Measurements from ENCODE around the gene MIA2.

MIA2 gene

GRCh38 chr14:39396448-39396847 is 162.7 kb downstream of the MIA2 start:
- no peaks in the 10 kb centered on the region for H3K4me1 ChIP-seq (ENCODE audit: control insufficient read depth in 1 of 2, insufficient read depth in 2 of 2, low read length in 2 of 2)
- peaks cover 23 to 29% of the 10 kb centered on the region in 2 donors for H3K36me3 ChIP-seq (ENCODE audit: control insufficient read depth in 1 of 2, insufficient read depth in 2 of 2, low read length in 2 of 2)
- no peak overlapping the region for H3K4me3 ChIP-seq (ENCODE audit: low read depth in 1 of 2, low read length in 2 of 2)
- no peak overlapping the region for H3K27ac ChIP-seq (ENCODE audit: low read length)
- H3K9me3 ChIP-seq (ENCODE audit: control insufficient read depth in 1 of 2, low read length in 2 of 2) = no peaks in the 10 kb centered on the region
- no peaks in the 10 kb centered on the region for H3K27me3 ChIP-seq (ENCODE audit: low read depth, low read length)

GRCh38 chr14:39398382-39398781 is 164.7 kb downstream of the MIA2 start:
- H3K36me3 ChIP-seq (ENCODE audit: control insufficient read depth in 1 of 2, insufficient read depth in 2 of 2, low read length in 2 of 2) = peaks cover 25 to 33% of the 10 kb centered on the region in 2 donors
- no peak overlapping the region for H3K4me3 ChIP-seq (ENCODE audit: low read depth in 1 of 2, low read length in 2 of 2)
- H3K27me3 ChIP-seq (ENCODE audit: low read depth, low read length) = no peaks in the 10 kb centered on the region
- H3K9me3 ChIP-seq (ENCODE audit: control insufficient read depth in 1 of 2, low read length in 2 of 2) = no peaks in the 10 kb centered on the region
- no peak overlapping the region for H3K27ac ChIP-seq (ENCODE audit: low read length)
- no peaks in the 10 kb centered on the region for H3K4me1 ChIP-seq (ENCODE audit: control insufficient read depth in 1 of 2, insufficient read depth in 2 of 2, low read length in 2 of 2)

GRCh38 chr14:39406560-39406959 is 172.8 kb downstream of the MIA2 start:
- Histone ChIP-seq H3K27me3 (ENCODE audit: low read depth, low read length) (no peaks in the 10 kb centered on the region), H3K9me3 (ENCODE audit: control insufficient read depth in 1 of 2, low read length in 2 of 2) (no peaks in the 10 kb centered on the region), H3K4me1 (ENCODE audit: control insufficient read depth in 1 of 2, insufficient read depth in 2 of 2, low read length in 2 of 2) (no peaks in the 10 kb centered on the region), H3K4me3 (ENCODE audit: low read depth in 1 of 2, low read length in 2 of 2) (no peak overlapping the region), H3K27ac (ENCODE audit: low read length) (no peak overlapping the region), H3K36me3 (ENCODE audit: control insufficient read depth in 1 of 2, insufficient read depth in 2 of 2, low read length in 2 of 2) (peaks cover 1 to 2% of the 10 kb centered on the region in 2 donors)

- H3K36me3 ChIP-seq (ENCODE audit: control insufficient read depth in 1 of 2, insufficient read depth in 2 of 2, low read length in 2 of 2) = peaks cover 0 to 5% of the 10 kb centered on the region in 2 donors
- H3K9me3 ChIP-seq (ENCODE audit: control insufficient read depth in 1 of 2, low read length in 2 of 2) = peaks cover 0 to 5% of the 10 kb centered on the region in 2 donors
- H3K4me1 ChIP-seq (ENCODE audit: control insufficient read depth in 1 of 2, insufficient read depth in 2 of 2, low read length in 2 of 2) = peaks cover 0 to 3% of the 10 kb centered on the region in 2 donors
- no peak overlapping the region for H3K4me3 ChIP-seq (ENCODE audit: low read depth in 1 of 2, low read length in 2 of 2)
- no peak overlapping the region for H3K27ac ChIP-seq (ENCODE audit: low read length)
- no peaks in the 10 kb centered on the region for H3K27me3 ChIP-seq (ENCODE audit: low read depth, low read length)
Observed at GRCh38 chr14:39416072-39416471, 182.4 kb downstream of the MIA2 start.

- peaks cover 0 to 5% of the 10 kb centered on the region in 2 donors for H3K36me3 ChIP-seq (ENCODE audit: control insufficient read depth in 1 of 2, insufficient read depth in 2 of 2, low read length in 2 of 2)
- no peaks in the 10 kb centered on the region for H3K27me3 ChIP-seq (ENCODE audit: low read depth, low read length)
- H3K27ac ChIP-seq (ENCODE audit: low read length) = no peak overlapping the region
- H3K9me3 ChIP-seq (ENCODE audit: control insufficient read depth in 1 of 2, low read length in 2 of 2) = peaks cover 0 to 5% of the 10 kb centered on the region in 2 donors
- no peak overlapping the region for H3K4me3 ChIP-seq (ENCODE audit: low read depth in 1 of 2, low read length in 2 of 2)
- peaks cover 0 to 3% of the 10 kb centered on the region in 2 donors for H3K4me1 ChIP-seq (ENCODE audit: control insufficient read depth in 1 of 2, insufficient read depth in 2 of 2, low read length in 2 of 2)
Observed at GRCh38 chr14:39417014-39417413, 183.3 kb downstream of the MIA2 start.

- H3K27ac ChIP-seq (ENCODE audit: low read length) = no peak overlapping the region
- H3K4me1 ChIP-seq (ENCODE audit: control insufficient read depth in 1 of 2, insufficient read depth in 2 of 2, low read length in 2 of 2) = peaks cover 0 to 3% of the 10 kb centered on the region in 2 donors
- H3K9me3 ChIP-seq (ENCODE audit: control insufficient read depth in 1 of 2, low read length in 2 of 2) = peaks cover 0 to 5% of the 10 kb centered on the region in 2 donors
- H3K4me3 ChIP-seq (ENCODE audit: low read depth in 1 of 2, low read length in 2 of 2) = no peak overlapping the region
- peaks cover 0 to 5% of the 10 kb centered on the region in 2 donors for H3K36me3 ChIP-seq (ENCODE audit: control insufficient read depth in 1 of 2, insufficient read depth in 2 of 2, low read length in 2 of 2)
- H3K27me3 ChIP-seq (ENCODE audit: low read depth, low read length) = no peaks in the 10 kb centered on the region
Observed at GRCh38 chr14:39419272-39419671, 185.6 kb downstream of the MIA2 start.

GRCh38 chr14:39422243-39422642 is 188.5 kb downstream of the MIA2 start:
- Histone ChIP-seq H3K4me3 (ENCODE audit: low read depth in 1 of 2, low read length in 2 of 2) (no peak overlapping the region), H3K36me3 (ENCODE audit: control insufficient read depth in 1 of 2, insufficient read depth in 2 of 2, low read length in 2 of 2) (no peaks in the 10 kb centered on the region), H3K4me1 (ENCODE audit: control insufficient read depth in 1 of 2, insufficient read depth in 2 of 2, low read length in 2 of 2) (peaks cover 0 to 19% of the 10 kb centered on the region in 2 donors), H3K9me3 (ENCODE audit: control insufficient read depth in 1 of 2, low read length in 2 of 2) (no peaks in the 10 kb centered on the region), H3K27me3 (ENCODE audit: low read depth, low read length) (no peaks in the 10 kb centered on the region), H3K27ac (ENCODE audit: low read length) (no peak overlapping the region)

- H3K27ac ChIP-seq (ENCODE audit: low read length) = no peak overlapping the region
- H3K27me3 ChIP-seq (ENCODE audit: low read depth, low read length) = no peaks in the 10 kb centered on the region
- no peaks in the 10 kb centered on the region for H3K36me3 ChIP-seq (ENCODE audit: control insufficient read depth in 1 of 2, insufficient read depth in 2 of 2, low read length in 2 of 2)
- H3K4me3 ChIP-seq (ENCODE audit: low read depth in 1 of 2, low read length in 2 of 2) = no peak overlapping the region
- H3K4me1 ChIP-seq (ENCODE audit: control insufficient read depth in 1 of 2, insufficient read depth in 2 of 2, low read length in 2 of 2) = peaks cover 0 to 33% of the 10 kb centered on the region in 2 donors
- no peaks in the 10 kb centered on the region for H3K9me3 ChIP-seq (ENCODE audit: control insufficient read depth in 1 of 2, low read length in 2 of 2)
Observed at GRCh38 chr14:39423793-39424192, 190.1 kb downstream of the MIA2 start.

- H3K4me3 ChIP-seq (ENCODE audit: low read depth in 1 of 2, low read length in 2 of 2) = no peak overlapping the region
- no peaks in the 10 kb centered on the region for H3K9me3 ChIP-seq (ENCODE audit: control insufficient read depth in 1 of 2, low read length in 2 of 2)
- H3K27ac ChIP-seq (ENCODE audit: low read length) = no peak overlapping the region
- H3K36me3 ChIP-seq (ENCODE audit: control insufficient read depth in 1 of 2, insufficient read depth in 2 of 2, low read length in 2 of 2) = no peaks in the 10 kb centered on the region
- H3K27me3 ChIP-seq (ENCODE audit: low read depth, low read length) = no peaks in the 10 kb centered on the region
- H3K4me1 ChIP-seq (ENCODE audit: control insufficient read depth in 1 of 2, insufficient read depth in 2 of 2, low read length in 2 of 2) = peaks cover 11 to 47% of the 10 kb centered on the region in 2 donors
Observed at GRCh38 chr14:39425947-39426346, 192.2 kb downstream of the MIA2 start.

GRCh38 chr14:39426605-39427004 is 192.9 kb downstream of the MIA2 start:
- Histone ChIP-seq H3K27me3 (ENCODE audit: low read depth, low read length) (no peaks in the 10 kb centered on the region), H3K4me3 (ENCODE audit: low read depth in 1 of 2, low read length in 2 of 2) (no peak overlapping the region), H3K9me3 (ENCODE audit: control insufficient read depth in 1 of 2, low read length in 2 of 2) (no peaks in the 10 kb centered on the region), H3K27ac (ENCODE audit: low read length) (no peak overlapping the region), H3K4me1 (ENCODE audit: control insufficient read depth in 1 of 2, insufficient read depth in 2 of 2, low read length in 2 of 2) (peaks cover 11 to 47% of the 10 kb centered on the region in 2 donors), H3K36me3 (ENCODE audit: control insufficient read depth in 1 of 2, insufficient read depth in 2 of 2, low read length in 2 of 2) (no peaks in the 10 kb centered on the region)

GRCh38 chr14:39428118-39428517 is 194.4 kb downstream of the MIA2 start:
- H3K36me3 ChIP-seq (ENCODE audit: control insufficient read depth in 1 of 2, insufficient read depth in 2 of 2, low read length in 2 of 2) = no peaks in the 10 kb centered on the region
- no peak overlapping the region for H3K4me3 ChIP-seq (ENCODE audit: low read depth in 1 of 2, low read length in 2 of 2)
- H3K27ac ChIP-seq (ENCODE audit: low read length) = no peak overlapping the region
- no peaks in the 10 kb centered on the region for H3K9me3 ChIP-seq (ENCODE audit: control insufficient read depth in 1 of 2, low read length in 2 of 2)
- H3K4me1 ChIP-seq (ENCODE audit: control insufficient read depth in 1 of 2, insufficient read depth in 2 of 2, low read length in 2 of 2) = peaks cover 11 to 47% of the 10 kb centered on the region in 2 donors
- no peaks in the 10 kb centered on the region for H3K27me3 ChIP-seq (ENCODE audit: low read depth, low read length)

- no peaks in the 10 kb centered on the region for H3K36me3 ChIP-seq (ENCODE audit: control insufficient read depth in 1 of 2, insufficient read depth in 2 of 2, low read length in 2 of 2)
- no peaks in the 10 kb centered on the region for H3K9me3 ChIP-seq (ENCODE audit: control insufficient read depth in 1 of 2, low read length in 2 of 2)
- H3K4me3 ChIP-seq (ENCODE audit: low read depth in 1 of 2, low read length in 2 of 2) = peak overlapping the region; percentile 84 to 99
- peaks cover 11 to 41% of the 10 kb centered on the region in 2 donors for H3K4me1 ChIP-seq (ENCODE audit: control insufficient read depth in 1 of 2, insufficient read depth in 2 of 2, low read length in 2 of 2)
- H3K27me3 ChIP-seq (ENCODE audit: low read depth, low read length) = no peaks in the 10 kb centered on the region
- peak overlapping the region; percentile 74 for H3K27ac ChIP-seq (ENCODE audit: low read length)
Observed at GRCh38 chr14:39430762-39431415, 197.2 kb downstream of the MIA2 start.

All from muscle layer of duodenum (tissue), 2 donors.